ENCODE results near the gene EPB41L4B.

DNA sequence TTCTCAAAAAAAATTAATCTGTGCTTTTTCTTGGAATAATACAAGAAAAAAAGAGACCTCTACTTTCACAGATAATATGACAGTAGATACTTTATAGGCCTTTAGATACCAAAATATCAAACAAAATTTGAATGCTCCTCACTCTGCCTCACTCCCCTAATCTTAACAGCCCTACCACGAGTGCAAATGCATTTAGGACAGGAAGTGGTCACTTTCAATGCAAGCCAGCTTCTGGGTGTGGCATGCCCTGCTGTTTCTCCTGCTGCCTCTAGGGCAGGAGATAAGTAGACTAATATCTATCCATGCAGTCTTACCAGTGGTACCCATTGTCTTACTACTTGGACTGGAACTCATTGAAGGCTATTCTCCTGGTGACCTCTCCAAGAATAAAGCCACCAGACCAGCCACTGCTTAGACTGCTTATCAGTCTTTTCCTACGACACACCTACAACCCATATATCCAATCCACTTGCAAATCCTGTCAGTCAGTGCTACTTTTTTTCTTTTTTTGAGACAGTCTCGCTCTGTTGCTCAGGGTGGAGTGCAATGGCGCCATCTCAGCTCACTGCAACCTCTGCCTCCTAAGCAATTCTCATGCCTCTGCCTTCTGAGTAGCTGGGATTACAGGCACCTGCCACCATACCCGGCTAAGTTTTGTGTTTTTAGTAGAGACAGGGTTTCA lies 176.8 kb downstream of the EPB41L4B start:
- TF ChIP-seq, protein P1, sequence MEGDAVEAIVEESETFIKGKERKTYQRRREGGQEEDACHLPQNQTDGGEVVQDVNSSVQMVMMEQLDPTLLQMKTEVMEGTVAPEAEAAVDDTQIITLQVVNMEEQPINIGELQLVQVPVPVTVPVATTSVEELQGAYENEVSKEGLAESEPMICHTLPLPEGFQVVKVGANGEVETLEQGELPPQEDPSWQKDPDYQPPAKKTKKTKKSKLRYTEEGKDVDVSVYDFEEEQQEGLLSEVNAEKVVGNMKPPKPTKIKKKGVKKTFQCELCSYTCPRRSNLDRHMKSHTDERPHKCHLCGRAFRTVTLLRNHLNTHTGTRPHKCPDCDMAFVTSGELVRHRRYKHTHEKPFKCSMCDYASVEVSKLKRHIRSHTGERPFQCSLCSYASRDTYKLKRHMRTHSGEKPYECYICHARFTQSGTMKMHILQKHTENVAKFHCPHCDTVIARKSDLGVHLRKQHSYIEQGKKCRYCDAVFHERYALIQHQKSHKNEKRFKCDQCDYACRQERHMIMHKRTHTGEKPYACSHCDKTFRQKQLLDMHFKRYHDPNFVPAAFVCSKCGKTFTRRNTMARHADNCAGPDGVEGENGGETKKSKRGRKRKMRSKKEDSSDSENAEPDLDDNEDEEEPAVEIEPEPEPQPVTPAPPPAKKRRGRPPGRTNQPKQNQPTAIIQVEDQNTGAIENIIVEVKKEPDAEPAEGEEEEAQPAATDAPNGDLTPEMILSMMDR (conservative IDR thresholded peaks at IDR 0.05; ENCODE audit: low read depth in 2 of 2): peak; percentile 34 to 56
- TF ChIP-seq CREB1 (CRISPR knock-in tag; IDR thresholded peaks at IDR 0.05; ENCODE audit: low read depth) (no peak), EZH2phosphoT487 (IDR thresholded peaks at IDR 0.05; ENCODE audit: unreplicated experiment) (no peak), EZH2 (IDR thresholded peaks at IDR 0.05; ENCODE audit: low read depth, unreplicated experiment) (no peak), POLR2AphosphoS5 (IDR thresholded peaks at IDR 0.05; ENCODE audit: low read depth) (no peak), ZNF331 (CRISPR knock-in tag; IDR thresholded peaks at IDR 0.05; ENCODE audit: low read depth) (no peak), STAT1 (IDR thresholded peaks at IDR 0.05; ENCODE audit: unreplicated experiment) (no peak)
- TF ChIP-seq, protein P2, sequence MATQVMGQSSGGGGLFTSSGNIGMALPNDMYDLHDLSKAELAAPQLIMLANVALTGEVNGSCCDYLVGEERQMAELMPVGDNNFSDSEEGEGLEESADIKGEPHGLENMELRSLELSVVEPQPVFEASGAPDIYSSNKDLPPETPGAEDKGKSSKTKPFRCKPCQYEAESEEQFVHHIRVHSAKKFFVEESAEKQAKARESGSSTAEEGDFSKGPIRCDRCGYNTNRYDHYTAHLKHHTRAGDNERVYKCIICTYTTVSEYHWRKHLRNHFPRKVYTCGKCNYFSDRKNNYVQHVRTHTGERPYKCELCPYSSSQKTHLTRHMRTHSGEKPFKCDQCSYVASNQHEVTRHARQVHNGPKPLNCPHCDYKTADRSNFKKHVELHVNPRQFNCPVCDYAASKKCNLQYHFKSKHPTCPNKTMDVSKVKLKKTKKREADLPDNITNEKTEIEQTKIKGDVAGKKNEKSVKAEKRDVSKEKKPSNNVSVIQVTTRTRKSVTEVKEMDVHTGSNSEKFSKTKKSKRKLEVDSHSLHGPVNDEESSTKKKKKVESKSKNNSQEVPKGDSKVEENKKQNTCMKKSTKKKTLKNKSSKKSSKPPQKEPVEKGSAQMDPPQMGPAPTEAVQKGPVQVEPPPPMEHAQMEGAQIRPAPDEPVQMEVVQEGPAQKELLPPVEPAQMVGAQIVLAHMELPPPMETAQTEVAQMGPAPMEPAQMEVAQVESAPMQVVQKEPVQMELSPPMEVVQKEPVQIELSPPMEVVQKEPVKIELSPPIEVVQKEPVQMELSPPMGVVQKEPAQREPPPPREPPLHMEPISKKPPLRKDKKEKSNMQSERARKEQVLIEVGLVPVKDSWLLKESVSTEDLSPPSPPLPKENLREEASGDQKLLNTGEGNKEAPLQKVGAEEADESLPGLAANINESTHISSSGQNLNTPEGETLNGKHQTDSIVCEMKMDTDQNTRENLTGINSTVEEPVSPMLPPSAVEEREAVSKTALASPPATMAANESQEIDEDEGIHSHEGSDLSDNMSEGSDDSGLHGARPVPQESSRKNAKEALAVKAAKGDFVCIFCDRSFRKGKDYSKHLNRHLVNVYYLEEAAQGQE (IDR thresholded peaks at IDR 0.05; ENCODE audit: unreplicated experiment): no peak
- TF ChIP-seq, protein P3, sequence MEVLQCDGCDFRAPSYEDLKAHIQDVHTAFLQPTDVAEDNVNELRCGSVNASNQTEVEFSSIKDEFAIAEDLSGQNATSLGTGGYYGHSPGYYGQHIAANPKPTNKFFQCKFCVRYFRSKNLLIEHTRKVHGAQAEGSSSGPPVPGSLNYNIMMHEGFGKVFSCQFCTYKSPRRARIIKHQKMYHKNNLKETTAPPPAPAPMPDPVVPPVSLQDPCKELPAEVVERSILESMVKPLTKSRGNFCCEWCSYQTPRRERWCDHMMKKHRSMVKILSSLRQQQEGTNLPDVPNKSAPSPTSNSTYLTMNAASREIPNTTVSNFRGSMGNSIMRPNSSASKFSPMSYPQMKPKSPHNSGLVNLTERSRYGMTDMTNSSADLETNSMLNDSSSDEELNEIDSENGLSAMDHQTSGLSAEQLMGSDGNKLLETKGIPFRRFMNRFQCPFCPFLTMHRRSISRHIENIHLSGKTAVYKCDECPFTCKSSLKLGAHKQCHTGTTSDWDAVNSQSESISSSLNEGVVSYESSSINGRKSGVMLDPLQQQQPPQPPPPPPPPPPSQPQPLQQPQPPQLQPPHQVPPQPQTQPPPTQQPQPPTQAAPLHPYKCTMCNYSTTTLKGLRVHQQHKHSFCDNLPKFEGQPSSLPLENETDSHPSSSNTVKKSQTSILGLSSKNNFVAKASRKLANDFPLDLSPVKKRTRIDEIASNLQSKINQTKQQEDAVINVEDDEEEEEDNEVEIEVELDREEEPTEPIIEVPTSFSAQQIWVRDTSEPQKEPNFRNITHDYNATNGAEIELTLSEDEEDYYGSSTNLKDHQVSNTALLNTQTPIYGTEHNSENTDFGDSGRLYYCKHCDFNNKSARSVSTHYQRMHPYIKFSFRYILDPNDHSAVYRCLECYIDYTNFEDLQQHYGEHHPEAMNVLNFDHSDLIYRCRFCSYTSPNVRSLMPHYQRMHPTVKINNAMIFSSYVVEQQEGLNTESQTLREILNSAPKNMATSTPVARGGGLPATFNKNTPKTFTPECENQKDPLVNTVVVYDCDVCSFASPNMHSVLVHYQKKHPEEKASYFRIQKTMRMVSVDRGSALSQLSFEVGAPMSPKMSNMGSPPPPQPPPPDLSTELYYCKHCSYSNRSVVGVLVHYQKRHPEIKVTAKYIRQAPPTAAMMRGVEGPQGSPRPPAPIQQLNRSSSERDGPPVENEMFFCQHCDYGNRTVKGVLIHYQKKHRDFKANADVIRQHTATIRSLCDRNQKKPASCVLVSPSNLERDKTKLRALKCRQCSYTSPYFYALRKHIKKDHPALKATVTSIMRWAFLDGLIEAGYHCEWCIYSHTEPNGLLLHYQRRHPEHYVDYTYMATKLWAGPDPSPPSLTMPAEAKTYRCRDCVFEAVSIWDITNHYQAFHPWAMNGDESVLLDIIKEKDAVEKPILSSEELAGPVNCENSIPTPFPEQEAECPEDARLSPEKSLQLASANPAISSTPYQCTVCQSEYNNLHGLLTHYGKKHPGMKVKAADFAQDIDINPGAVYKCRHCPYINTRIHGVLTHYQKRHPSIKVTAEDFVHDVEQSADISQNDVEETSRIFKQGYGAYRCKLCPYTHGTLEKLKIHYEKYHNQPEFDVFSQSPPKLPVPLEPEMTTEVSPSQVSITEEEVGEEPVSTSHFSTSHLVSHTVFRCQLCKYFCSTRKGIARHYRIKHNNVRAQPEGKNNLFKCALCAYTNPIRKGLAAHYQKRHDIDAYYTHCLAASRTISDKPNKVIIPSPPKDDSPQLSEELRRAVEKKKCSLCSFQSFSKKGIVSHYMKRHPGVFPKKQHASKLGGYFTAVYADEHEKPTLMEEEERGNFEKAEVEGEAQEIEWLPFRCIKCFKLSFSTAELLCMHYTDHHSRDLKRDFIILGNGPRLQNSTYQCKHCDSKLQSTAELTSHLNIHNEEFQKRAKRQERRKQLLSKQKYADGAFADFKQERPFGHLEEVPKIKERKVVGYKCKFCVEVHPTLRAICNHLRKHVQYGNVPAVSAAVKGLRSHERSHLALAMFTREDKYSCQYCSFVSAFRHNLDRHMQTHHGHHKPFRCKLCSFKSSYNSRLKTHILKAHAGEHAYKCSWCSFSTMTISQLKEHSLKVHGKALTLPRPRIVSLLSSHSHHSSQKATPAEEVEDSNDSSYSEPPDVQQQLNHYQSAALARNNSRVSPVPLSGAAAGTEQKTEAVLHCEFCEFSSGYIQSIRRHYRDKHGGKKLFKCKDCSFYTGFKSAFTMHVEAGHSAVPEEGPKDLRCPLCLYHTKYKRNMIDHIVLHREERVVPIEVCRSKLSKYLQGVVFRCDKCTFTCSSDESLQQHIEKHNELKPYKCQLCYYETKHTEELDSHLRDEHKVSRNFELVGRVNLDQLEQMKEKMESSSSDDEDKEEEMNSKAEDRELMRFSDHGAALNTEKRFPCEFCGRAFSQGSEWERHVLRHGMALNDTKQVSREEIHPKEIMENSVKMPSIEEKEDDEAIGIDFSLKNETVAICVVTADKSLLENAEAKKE (CRISPR knock-in tag; IDR thresholded peaks at IDR 0.05): no peak
